HG03095 (cell line): ENCODE measurements around the gene DNAJA4.

ENCODE experiments used
- ATAC-seq: cut with Tn5 transposase; IDR thresholded peaks from one replicate; pipeline ENCODE4 v1.9.1; 2021; ENCODE audit warnings: moderate library complexity; ENCODE audit not compliant: unreplicated experiment

Gene DNAJA4

GRCh38 chr15:78276064-78276943, 11.9 kb downstream of the DNAJA4 start:
- ATAC-seq, result no peak

DNA sequence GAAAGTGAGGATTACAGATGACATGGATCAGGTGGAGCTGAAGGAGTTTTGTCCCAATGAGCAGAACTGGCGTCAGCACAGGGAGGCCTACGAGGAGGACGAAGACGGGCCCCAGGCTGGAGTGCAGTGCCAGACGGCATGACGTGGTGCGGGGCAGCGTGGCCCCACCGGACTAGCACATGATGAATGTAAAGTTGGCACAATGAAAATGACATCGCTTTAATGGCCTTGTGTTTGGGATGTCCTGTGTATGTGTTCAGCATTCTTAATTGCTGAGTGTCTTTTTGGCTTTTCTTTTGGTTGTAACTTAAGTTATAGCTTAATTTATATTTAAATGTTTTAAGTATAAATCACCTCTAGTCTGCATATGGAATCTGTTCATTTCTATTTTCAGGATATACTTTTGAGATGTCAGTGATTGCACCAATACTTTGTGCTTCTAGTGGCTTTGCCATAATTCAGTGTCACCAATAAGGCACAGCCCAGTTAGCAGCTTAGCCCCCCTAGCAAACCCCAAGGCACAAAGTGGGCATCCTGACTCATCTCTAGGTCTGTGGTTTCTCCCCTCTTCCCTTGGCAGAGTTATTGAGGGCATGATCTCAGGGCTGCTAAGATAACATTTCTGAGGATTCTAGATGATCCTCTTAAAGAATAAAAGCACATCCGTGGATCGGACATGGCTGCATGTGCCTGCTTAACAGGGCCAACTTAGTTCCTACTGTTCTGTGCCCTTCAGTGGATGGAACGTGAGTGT, 16.1 kb downstream of the DNAJA4 start:
- no peak for ATAC-seq

DNA sequence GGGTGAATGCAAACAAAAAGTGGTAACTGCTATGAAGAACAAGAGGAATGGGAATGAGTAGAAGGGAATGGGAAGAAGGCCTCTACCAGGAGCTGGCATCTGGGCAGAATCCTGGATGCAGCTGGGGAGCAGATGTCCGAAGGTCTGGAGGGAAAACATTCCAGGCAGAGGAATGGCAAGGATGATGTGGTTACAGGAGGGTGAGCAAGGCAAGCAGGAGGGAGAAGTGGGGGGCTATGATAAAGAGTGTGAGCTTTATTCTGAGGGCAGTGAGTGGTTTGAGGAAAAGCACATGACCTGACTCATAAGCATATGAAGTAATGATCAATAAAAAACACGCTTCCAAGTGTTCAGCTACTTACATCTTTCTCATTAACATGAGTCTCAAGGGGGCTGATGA, 18.0 kb downstream of the DNAJA4 start:
- no peak for ATAC-seq

GRCh38 chr15:78284758-78285157, 20.4 kb downstream of the DNAJA4 start:
- no peak for ATAC-seq

DNA sequence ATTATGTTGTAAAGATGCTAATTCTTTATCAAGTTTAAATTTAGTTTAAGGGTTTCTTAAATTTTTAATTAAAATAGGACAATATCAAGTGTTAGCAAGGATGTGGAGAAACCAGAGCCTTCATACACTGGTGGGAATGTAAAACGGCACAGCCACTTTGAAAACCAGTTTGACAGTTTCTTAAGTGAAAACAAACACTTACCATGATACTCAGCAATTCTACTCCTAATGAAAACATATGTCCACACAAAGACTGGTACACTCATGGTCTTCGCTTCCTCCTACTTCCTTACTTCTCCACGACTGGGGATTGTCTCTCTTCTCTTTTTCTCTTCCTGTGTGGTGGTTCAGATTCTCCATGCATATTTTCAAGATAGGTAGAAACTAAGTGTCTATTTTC, 25.9 kb downstream of the DNAJA4 start:
- no peak for ATAC-seq

- ATAC-seq, result no peak
Observed at GRCh38 chr15:78291052-78291451, 26.7 kb downstream of the DNAJA4 start.

GRCh38 chr15:78291698-78292097, 27.3 kb downstream of the DNAJA4 start:
- no peak for ATAC-seq

DNA sequence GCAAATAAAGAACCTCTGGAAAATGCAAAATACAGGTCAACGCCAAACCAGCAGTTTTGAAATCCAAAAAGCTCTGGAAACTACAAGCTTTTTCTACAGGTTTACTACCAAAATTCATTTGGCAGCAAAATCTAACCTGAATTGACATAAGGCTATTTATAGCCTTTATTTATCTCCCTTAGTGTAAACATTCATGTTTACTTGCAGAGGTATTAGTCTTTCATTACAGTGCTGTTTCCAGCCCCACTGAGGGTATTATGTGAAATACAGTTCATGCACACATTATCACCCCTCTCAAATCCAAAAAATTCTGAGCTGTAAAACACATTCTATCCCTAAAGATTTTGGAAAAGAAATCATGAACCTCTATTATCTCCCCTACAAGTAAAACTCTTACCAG, 27.9 kb downstream of the DNAJA4 start:
- no peak for ATAC-seq

DNA sequence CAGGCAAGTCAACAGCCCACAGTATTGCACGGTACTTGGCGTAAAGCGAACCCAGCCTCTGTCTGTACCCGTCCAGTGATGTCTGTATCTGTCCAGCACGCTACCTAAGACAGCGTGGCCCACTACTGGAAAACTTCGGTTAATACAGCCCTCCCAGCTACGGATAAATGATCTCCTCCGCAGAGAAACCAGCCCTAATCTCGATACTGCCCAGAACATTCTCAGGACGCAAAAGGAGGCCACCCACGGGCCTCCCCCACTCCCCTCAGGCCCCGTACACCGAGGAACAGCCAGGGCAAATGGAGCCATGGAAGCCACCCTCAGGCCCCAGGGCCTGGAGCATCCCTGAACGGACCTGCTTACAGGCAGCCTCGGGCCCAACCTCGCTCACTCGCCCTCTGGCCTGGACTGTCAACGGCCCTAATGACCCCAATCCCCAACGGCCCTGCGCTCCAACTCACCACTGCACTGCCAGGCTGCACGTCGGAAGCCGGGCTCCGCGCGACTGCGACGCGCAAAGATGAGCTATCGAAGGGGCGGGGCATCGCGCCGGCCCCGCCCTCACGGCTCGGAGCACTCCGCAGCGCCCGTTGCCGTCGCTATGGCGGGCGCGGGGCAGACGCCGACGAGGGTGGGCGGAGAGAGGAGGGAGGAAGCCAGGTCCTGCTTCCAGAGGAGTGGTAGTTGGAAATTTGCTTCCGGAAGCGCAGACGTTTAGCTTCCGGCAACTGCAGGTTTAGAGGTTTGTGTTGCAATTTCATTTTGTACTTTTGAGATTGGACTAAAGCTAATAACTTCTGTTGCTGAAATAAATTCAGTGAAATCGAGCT, 35.0 kb downstream of the DNAJA4 start, which contains the start of gene SKIC8:
TSS of gene SKIC8 (minus strand) at position 509 of the 830 bp plus-strand sequence. CDS start 3,923 bp downstream, outside the sequence.
- ATAC-seq, result peak; percentile 79

- no peak for ATAC-seq
Observed at GRCh38 chr15:78301326-78301725, 37.0 kb downstream of the DNAJA4 start.

DNA sequence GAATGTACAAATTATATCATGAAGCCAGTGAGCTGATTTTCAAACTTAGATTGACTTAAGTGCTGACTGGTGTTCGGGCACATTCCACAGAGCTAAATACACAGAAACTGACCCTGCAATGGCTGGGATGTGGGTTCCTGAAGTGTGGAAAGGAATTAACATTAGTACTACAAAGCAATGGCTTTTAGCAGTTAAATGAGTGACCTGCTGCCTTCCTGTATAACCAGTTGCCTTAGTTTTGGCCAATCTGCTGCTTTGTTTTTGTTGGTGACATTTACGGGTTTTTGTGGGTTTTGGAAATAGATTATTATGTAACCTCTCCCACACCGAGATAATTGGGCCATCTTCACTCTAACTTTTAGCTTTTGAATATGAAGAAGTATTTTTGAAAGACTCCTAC, 37.5 kb downstream of the DNAJA4 start:
- no peak for ATAC-seq

GRCh38 chr15:78302579-78303312, 38.4 kb downstream of the DNAJA4 start:
- no peak for ATAC-seq

- ATAC-seq, result no peak
Observed at GRCh38 chr15:78304216-78305066, 40.1 kb downstream of the DNAJA4 start.

- no peak for ATAC-seq
Observed at GRCh38 chr15:78306176-78306774, 41.9 kb downstream of the DNAJA4 start.

DNA sequence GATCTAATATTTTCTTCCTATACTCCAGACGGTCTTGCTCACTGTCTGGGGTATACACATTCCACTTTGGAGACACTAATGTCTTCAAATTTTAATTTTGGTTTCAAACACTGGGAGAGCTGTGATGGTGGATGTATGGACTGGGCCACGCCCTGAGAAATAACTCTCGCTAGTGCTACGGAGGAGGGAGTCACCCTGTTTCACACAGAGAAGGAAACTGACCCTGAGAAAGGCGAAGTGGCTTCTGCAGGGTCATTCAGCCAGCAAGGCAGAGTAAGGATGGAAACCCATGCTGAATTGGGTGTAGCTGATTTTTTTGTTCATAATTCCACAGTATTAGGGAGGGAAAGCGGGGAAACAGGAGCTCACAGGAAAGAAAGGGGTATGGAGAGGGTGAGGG, 43.6 kb downstream of the DNAJA4 start:
- no peak for ATAC-seq

DNA sequence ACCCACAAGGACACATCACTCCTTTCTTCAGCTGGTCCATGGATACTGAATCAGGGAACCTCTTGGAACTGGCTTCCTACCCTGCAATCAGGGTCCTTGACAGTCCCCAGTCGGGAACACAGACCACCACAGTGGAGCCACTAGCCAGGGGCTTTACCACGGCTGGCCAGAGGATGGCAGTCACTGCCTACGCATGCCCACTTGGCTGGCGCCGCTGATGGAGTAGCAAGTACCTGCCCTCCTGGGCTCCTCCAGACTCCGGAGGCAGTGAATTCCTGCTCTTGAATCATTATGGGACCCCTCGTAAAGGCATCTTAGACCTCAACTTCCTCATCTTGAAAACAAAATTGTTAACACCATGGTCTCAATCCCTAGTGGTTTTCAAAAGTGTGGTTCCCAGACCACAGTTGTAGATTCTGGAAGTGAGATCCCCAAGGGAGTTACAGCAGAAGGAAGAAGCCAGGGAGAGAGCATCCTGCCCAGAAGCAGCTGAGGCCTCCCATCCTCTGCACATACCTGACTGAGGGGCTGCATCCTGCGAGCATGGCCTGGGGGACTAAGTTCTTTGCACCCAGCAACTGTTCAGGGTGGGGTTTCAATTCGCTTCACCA, 44.2 kb downstream of the DNAJA4 start:
- no peak for ATAC-seq

DNA sequence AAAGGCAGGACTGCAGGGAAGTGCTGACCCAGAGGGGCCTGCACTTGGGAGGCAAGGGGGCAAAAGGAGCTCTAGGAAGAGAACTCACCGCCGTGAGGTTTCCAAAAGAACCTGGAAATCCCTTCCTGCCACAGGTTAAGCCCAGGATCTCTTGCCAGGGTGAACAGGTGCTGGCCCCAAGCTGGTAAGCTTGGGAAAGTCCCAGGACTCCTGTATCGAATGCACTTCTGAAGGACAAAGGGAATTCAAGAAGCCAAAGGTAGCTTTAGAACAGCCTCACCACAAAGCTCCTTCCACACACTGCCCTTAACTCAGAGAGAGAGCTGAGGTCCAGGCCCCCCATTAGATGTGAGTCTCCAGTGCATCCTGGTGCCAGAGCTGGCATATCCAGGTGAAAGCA, 46.9 kb downstream of the DNAJA4 start:
- no peak for ATAC-seq

DNA sequence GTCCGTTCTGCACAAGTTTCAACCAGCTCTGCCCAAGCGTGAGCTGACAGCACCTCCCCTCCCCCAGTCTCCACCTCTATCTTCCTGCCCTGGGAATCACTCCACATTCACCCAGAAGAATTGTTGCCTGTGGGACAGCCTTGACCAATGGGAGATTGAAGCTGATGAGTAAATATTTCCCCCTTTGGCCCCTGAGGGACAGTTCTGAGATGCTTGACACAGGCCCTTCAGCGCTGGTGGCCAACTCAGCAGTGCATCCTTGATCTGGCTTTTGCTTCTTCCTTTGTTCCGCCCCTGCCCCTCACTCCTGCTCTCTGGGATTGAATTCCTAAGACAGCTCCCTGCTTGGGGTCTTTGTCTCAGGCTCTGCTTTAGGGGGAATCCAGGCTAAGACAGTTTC, 48.2 kb downstream of the DNAJA4 start:
- no peak for ATAC-seq

GRCh38 chr15:78312957-78313356, 48.6 kb downstream of the DNAJA4 start:
- ATAC-seq, result no peak
